ENCODE results near the gene DNAJB11. TPM values are rescaled to one million over a fixed set of nuclear protein-coding genes. Genes with fewer than 3 reads are reported as not detected.

DNAJB11 gene
- total RNA-seq, 2 experiments from 2014 or later, result 36.9 to 39.5 TPM

DNA sequence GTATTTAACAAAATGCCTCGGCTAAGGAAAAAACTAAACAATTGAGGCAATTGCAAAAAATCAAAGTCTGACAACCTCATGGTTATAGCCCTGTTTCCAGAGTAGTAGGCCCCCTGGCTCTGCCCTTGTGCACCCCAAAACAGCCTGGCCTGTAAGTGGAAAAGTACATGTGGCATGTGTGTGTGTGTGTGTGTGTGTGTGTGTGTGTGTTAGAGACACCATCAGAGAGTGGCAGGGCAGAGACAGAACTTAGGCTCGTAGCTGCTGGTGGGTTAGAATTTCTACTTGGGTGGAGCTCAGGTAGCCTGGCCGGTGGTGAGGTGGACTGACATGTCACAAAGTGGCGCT is 28.2 kb downstream of the DNAJB11 start:
- H3K27ac Mint-ChIP-seq, result no peak overlapping the region
- H3K36me3 Mint-ChIP-seq, result no peaks in the 10 kb centered on the region
- H3K4me1 Mint-ChIP-seq (ENCODE audit: low read depth), result no peaks in the 10 kb centered on the region
- POLR2A ChIA-PET, result no interaction called here
- H3K27me3 Mint-ChIP-seq, result peaks cover 2% of the 10 kb centered on the region
- DNase-seq, result no peak
- intact Hi-C loops (cut with micrococcal nuclease), result no loop called here
- no peaks in the 10 kb centered on the region for H3K9me3 Mint-ChIP-seq
- CTCF ChIA-PET, result no interaction called here
- H3K4me3 Mint-ChIP-seq, result no peak overlapping the region

DNA sequence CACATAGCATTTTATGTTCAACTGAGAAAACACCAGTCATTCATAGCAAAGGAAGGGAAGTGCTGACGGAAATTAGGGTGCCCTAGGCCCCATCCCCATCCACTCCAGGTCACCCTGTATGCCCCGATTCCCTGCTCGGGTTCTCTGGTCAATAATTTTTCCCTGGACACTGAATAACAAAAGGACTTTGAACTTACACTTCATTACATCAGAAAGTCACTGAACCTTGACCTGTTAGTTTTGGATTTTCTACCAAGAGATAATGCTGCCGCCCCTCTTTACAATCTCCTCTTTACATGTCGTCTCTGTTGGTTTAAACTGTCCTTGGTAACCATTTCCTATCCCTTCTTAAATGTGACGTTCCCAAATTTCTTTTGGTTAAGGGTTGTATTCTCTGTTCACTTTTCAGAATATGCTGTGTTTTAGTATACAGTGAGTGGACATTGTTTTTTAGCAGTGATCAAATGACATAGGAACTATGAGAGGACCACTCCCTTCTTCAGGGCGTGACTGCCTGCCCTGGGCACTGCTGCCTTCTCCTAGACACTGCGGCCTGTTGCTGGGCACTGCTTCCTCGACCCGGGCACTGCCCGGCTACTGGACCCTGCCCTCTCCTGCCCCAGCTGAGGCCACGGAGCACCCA is 28.7 kb downstream of the DNAJB11 start:
- H3K9me3 Mint-ChIP-seq, result no peaks in the 10 kb centered on the region
- H3K4me1 Mint-ChIP-seq (ENCODE audit: low read depth), result no peaks in the 10 kb centered on the region
- ChIA-PET CTCF (no interaction called here), POLR2A (interaction anchor here (1.8 kb wide), 1 partner anchor 29 kb away, joined by 4 read pairs; the partner anchor contains the start of gene DNAJB11)
- H3K27me3 Mint-ChIP-seq, result peaks cover 2% of the 10 kb centered on the region
- intact Hi-C loops (cut with micrococcal nuclease), result no loop called here
- no peak for DNase-seq
- no peak overlapping the region for H3K4me3 Mint-ChIP-seq
- no peaks in the 10 kb centered on the region for H3K36me3 Mint-ChIP-seq
- no peak overlapping the region for H3K27ac Mint-ChIP-seq

DNA sequence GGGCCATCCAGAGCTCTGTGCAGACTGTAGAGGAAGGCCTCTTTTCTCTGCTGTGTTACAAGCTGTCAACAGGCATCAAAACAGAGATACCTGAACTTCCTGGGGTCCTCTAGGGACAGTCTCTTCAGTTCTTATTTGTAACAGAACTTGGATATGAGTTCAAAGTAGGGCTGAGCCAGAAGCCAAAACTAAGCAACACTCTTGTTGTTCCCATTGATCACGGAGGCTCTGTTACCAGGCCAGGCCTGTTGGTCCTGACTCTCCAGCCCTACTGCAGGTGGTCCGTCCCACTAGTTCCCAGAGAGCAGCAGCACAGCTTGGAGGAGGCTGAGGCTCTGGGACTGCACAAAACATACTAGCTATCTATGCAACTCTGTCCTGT is 29.3 kb downstream of the DNAJB11 start:
- ChIA-PET POLR2A (interaction anchor here (1.8 kb wide), 1 partner anchor 29 kb away, joined by 4 read pairs; the partner anchor contains the start of gene DNAJB11), CTCF (interaction anchor here (0.8 kb wide), 1 partner anchor 15 kb away, joined by 3 read pairs; no protein-coding TSS in a partner anchor)
- H3K27ac Mint-ChIP-seq, result no peak overlapping the region
- H3K9me3 Mint-ChIP-seq, result no peaks in the 10 kb centered on the region
- no peak for DNase-seq
- H3K36me3 Mint-ChIP-seq, result no peaks in the 10 kb centered on the region
- no peak overlapping the region for H3K4me3 Mint-ChIP-seq
- intact Hi-C loops (cut with micrococcal nuclease), result no loop called here
- peaks cover 2% of the 10 kb centered on the region for H3K27me3 Mint-ChIP-seq
- H3K4me1 Mint-ChIP-seq (ENCODE audit: low read depth), result no peaks in the 10 kb centered on the region

DNA sequence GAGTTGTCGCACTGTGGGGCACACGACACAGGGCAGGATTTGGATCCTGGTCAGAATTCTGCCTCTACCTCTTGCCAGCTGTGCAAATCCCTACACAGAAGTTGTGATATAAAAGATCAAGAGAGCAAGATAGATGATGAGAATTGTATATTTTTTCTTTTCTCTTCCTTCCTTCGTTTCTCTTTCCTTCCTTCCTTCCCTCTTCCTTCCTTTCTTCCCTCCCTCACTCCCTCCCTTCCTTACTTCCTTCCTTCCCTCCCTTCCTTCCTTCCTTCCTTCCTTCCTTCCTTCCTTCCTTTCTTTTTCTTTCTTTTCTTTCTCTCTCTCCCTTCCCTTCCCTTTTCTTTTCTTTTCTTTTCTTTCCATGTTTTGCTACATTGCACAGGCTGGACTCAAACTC is 30.4 kb downstream of the DNAJB11 start:
- Mint-ChIP-seq H3K9me3 (no peaks in the 10 kb centered on the region), H3K27ac (no peak overlapping the region), H3K4me3 (no peak overlapping the region), H3K27me3 (peaks cover 2% of the 10 kb centered on the region), H3K36me3 (no peaks in the 10 kb centered on the region), H3K4me1 (ENCODE audit: low read depth) (no peaks in the 10 kb centered on the region)
- no peak for DNase-seq
- CTCF ChIA-PET, result interaction anchor here (5.3 kb wide), 1 partner anchor 15 kb away, joined by 41 read pairs; no protein-coding TSS in a partner anchor
- POLR2A ChIA-PET, result interaction anchor here (1.8 kb wide), 1 partner anchor 31 kb away, joined by 4 read pairs; the partner anchor contains the start of gene DNAJB11
- intact Hi-C loops (cut with micrococcal nuclease), result no loop called here

GRCh38 chr3:186603159-186603558 is 32.6 kb downstream of the DNAJB11 start:
- CTCF ChIA-PET, result interaction anchor here (5.3 kb wide), 1 partner anchor 13 kb away, joined by 41 read pairs; no protein-coding TSS in a partner anchor
- POLR2A ChIA-PET, result no interaction called here
- intact Hi-C loops (cut with micrococcal nuclease), result no loop called here

DNA sequence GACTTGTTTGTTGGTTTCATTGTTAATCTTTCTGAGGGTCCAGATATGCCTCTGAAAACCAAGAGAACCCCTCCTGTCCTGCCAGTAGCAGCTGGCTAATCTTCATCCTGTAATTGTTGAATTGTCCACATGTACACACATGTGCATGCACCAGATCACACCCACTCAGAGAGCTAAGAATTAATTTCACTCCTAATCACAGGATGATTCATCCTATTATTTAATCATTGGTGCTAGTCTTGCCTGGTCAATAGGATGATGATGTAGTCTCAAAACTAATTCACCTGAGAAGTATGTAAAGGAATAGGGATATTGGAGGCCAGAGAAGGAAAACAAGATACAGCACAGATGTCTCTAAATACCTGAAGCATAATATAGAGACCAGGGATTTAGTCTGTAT is 34.6 kb downstream of the DNAJB11 start:
- H3K27me3 Mint-ChIP-seq, result no peaks in the 10 kb centered on the region
- H3K9me3 Mint-ChIP-seq, result no peaks in the 10 kb centered on the region
- no peaks in the 10 kb centered on the region for H3K4me1 Mint-ChIP-seq (ENCODE audit: low read depth)
- H3K4me3 Mint-ChIP-seq, result no peak overlapping the region
- DNase-seq, result no peak
- intact Hi-C loops (cut with micrococcal nuclease), result no loop called here
- H3K36me3 Mint-ChIP-seq, result no peaks in the 10 kb centered on the region
- POLR2A ChIA-PET, result no interaction called here
- CTCF ChIA-PET, result interaction anchor here (0.7 to 5.3 kb wide), 2 partner anchors 11 to 694 kb away, joined by 3 to 41 read pairs; no protein-coding TSS in a partner anchor
- no peak overlapping the region for H3K27ac Mint-ChIP-seq

More at GRCh38 chr3:186603159-186603558, 32.6 kb downstream of the DNAJB11 start:
- Mint-ChIP-seq H3K27me3 (no peaks in the 10 kb centered on the region), H3K4me3 (no peak overlapping the region), H3K27ac (no peak overlapping the region), H3K36me3 (no peaks in the 10 kb centered on the region), H3K4me1 (ENCODE audit: low read depth) (no peaks in the 10 kb centered on the region), H3K9me3 (no peaks in the 10 kb centered on the region)
- no peak for DNase-seq

DNA sequence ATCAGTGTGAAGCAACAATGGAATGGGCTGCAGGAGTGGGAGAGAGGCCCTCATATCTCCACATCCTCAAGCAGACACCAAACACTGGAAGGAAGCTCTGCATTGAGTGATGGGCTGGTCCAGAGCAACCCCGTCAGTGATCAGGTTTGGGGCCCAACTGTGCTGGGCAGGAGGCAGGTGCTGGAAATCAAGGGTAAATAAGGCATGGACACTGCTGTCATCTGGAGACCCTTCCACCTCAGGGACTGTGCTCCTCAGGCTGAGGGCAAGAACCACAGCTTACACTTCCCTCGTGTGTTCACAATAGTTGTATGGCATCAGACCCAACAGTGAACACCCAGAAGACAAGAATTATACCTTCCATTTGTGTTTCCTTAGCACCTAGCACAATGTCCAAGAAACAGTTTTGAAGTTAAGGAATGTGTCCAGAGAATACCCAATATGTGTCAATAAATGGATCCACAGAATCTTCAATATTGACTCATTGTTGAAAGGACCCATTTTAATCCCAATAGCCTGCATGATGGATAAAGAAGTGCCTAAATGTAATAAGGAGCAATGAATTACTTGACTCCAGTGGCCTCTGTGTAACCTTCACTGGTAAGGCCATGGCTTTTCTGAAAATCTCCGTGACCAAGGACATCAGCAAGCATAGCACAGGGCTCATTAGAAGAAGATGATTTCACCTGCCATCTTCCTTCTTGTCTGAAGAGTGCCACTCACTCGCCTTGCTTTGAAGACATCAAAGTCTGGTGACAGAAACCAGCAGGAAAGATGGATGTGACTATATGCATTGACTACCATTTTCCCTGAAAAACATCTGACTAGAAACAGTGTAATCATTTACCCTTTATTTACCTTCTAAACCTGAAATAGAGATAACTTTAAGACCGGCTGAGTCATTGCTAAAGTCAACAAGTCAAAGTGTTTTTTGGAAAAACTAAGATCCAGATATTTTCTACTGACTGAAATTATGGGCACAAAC is 35.3 kb downstream of the DNAJB11 start:
- ChIA-PET CTCF (interaction anchor here (0.7 to 5.3 kb wide), 2 partner anchors 10 to 694 kb away, joined by 3 to 41 read pairs; no protein-coding TSS in a partner anchor), POLR2A (interaction anchor here (0.6 kb wide), 1 partner anchor 168 kb away, joined by 3 read pairs; no protein-coding TSS in a partner anchor)

GRCh38 chr3:186608624-186609215 is 38.2 kb downstream of the DNAJB11 start:
- intact Hi-C loops (cut with micrococcal nuclease), result no loop called here
- Mint-ChIP-seq H3K27me3 (no peaks in the 10 kb centered on the region), H3K4me1 (ENCODE audit: low read depth) (no peaks in the 10 kb centered on the region), H3K27ac (no peak overlapping the region), H3K36me3 (no peaks in the 10 kb centered on the region), H3K9me3 (no peaks in the 10 kb centered on the region), H3K4me3 (no peak overlapping the region)
- ChIA-PET CTCF (interaction anchor here (0.8 to 3.8 kb wide), 3 partner anchors 9 to 631 kb away, joined by 3 to 15 read pairs (median 3); no protein-coding TSS in a partner anchor), POLR2A (no interaction called here)
- no peak for DNase-seq

More for the DNA sequence above, 35.3 kb downstream of the DNAJB11 start:
- H3K4me1 Mint-ChIP-seq (ENCODE audit: low read depth), result no peaks in the 10 kb centered on the region
- DNase-seq, result no peak
- no peaks in the 10 kb centered on the region for H3K27me3 Mint-ChIP-seq
- no peaks in the 10 kb centered on the region for H3K36me3 Mint-ChIP-seq
- H3K4me3 Mint-ChIP-seq, result no peak overlapping the region
- no peak overlapping the region for H3K27ac Mint-ChIP-seq
- H3K9me3 Mint-ChIP-seq, result no peaks in the 10 kb centered on the region
- intact Hi-C loops (cut with micrococcal nuclease), result no loop called here

DNA sequence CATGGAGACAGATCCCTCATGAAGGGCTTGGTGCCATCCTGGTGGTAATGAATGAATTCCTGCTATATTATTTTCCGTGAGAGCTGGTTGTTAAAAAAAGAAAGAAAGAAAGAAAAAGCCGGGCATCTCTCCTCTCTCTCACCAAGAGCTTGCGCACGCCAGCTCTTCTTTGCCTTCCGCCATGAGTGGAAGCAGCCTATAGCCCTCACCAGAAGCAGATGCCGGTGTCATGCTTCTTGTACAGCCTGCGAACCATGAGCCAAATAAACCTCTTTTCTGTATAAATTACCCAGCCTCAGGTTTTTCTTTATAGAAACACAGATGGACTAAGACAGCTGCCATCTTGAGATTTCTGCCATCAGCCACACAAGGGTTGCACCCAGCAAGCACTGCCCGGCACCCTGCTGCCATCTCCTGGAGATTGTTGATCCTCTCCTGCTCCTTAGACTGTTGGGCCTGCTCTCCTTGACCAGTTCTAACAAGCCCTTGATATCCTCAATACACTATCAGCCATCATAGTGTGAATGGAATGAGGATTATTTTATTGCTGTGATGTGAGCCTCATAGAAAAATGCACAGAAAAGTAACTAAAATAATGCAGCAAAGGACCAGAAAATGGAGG is 38.8 kb downstream of the DNAJB11 start:
- intact Hi-C loops (cut with micrococcal nuclease), result no loop called here
- ChIA-PET CTCF (interaction anchor here (0.7 to 3.8 kb wide), 6 partner anchors 8 to 666 kb away, joined by 3 to 15 read pairs (median 4); no protein-coding TSS in a partner anchor), POLR2A (no interaction called here)
- H3K27me3 Mint-ChIP-seq, result peaks cover 1% of the 10 kb centered on the region
- H3K9me3 Mint-ChIP-seq, result no peaks in the 10 kb centered on the region
- H3K36me3 Mint-ChIP-seq, result no peaks in the 10 kb centered on the region
- no peak overlapping the region for H3K27ac Mint-ChIP-seq
- no peak overlapping the region for H3K4me3 Mint-ChIP-seq
- DNase-seq, result peak; percentile 42
- peaks cover 2% of the 10 kb centered on the region for H3K4me1 Mint-ChIP-seq (ENCODE audit: low read depth)

DNA sequence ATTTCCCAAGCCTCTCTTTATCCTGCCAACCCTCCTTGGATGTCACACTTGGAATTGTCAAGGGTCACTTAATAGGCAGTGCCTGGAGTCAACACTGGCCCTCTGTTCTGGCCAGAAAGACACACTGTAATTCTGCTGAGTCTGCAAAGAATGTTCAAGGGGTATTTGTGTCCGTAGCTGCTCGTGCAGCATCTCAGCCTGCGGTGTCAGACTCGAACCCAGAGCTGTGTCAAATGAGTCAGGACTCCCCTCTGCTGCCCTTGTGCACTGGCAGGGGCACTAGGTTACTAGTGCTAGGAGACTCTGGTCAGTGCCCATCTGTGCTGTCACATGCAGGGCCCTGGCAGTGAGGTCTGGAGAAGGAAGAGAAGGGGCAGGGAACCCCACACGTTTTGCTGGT is 41.5 kb downstream of the DNAJB11 start:
- Mint-ChIP-seq H3K4me3 (no peak overlapping the region), H3K27me3 (peaks cover 6% of the 10 kb centered on the region), H3K27ac (no peak overlapping the region), H3K9me3 (no peaks in the 10 kb centered on the region), H3K36me3 (no peaks in the 10 kb centered on the region), H3K4me1 (ENCODE audit: low read depth) (peaks cover 18% of the 10 kb centered on the region)
- no peak for DNase-seq
- intact Hi-C loops (cut with micrococcal nuclease), result loop anchor here (10.0 kb wide), 1 partner anchor 197 kb away; no protein-coding TSS in a partner anchor
- ChIA-PET POLR2A (no interaction called here), CTCF (interaction anchor here (1.3 to 6.3 kb wide), 2 partner anchors 27 to 209 kb away, joined by 3 to 159 read pairs; no protein-coding TSS in a partner anchor)
